Measurements from ENCODE around the gene ORAI3.

GRCh38 chr16:30914830-30915229, 34.0 kb upstream of the ORAI3 start:
- TF ChIP-seq POLR2A (IDR thresholded peaks at IDR 0.05) (no peak), CTCF (IDR thresholded peaks at IDR 0.05) (no peak)
